Activated T-cell treated with anti-CD3 and anti-CD28 coated beads for 48 hours (primary cell): ENCODE data around the gene PTOV1.
A peak's percentile ranks its signal among the peaks of the same experiment; 100 is the strongest.

ENCODE experiments used
- DNase-seq: peaks from one replicate; pipeline ENCODE4 v3.0.0-alpha.2; 2020; ENCODE audit warnings: low read depth

The PTOV1 gene

DNA sequence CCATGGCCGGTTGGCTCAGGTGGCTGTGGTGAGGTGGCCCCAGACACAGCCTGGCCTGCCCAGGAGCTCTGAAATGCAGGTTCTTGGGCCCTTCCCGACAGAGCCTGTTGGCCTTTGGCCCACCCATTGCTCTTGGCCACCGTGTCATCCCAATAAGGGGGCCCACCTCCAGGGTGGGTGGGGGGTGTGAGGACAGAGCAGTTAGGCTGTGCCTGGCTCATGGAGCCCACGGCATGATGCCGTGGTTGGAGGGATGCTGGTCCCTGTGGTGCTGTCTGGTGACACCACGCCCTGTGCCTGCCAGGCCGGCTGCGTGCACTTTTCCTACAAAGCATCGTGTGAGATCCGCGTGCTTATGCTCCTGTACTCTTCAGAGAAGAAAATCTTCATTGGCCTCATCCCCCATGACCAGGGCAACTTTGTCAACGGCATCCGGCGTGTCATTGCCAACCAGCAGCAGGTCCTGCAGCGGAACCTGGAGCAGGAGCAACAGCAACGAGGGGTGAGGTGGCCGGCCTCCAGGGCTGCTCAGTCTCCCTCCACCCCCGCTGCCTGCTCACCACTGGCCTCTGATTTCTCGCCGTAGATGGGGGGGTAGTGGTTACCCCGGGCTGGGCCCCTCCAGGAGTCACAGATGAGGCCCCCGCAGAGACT lies 8.8 kb downstream of the PTOV1 start:
- DNase-seq, result no peak

GRCh38 chr19:49860336-49861102 lies 9.6 kb downstream of the PTOV1 start:
- no peak for DNase-seq

GRCh38 chr19:49861107-49861506 lies 10.1 kb downstream of the PTOV1 start:
- no peak for DNase-seq

DNA sequence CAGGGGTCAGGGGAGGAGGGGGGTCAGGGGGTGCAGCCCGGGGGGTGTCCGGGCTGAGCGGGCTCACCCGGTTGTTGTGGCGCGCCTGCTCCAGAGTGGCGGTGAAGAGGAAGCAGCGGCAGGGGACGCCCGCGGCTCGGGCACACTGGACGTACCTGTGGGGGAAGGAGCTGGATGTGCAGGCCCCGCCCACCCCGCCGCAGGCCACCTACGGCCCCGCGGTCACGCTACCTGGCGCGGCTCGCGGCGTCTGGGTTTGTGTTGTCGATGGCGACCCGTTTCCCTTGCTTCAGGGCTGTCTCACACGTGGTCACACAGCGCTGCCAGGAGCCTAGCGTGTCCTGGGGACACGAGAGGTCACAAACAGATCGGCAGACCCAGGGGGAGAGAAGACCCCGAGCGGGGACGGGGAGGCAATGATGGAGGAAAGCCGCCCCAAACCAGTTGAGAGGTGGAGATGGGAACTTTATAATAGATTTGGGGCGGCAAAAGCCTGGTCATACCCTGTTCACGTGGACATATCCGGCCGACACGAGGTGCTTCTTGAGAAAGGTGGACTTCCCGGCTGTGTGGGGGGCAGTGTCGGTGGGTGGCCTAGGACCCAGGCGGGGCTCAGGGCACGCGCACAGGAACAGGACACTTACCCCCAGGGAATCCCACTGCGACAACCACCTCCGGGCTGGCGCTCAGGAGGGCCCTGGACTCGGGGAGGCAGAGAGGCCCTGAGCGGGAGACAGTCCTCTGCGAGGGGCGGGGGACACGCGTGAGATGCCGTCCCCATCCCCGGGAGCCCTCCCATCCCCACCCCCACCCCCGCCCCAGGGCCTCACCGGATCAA lies 10.8 kb downstream of the PTOV1 start:
- DNase-seq, result no peak

DNA sequence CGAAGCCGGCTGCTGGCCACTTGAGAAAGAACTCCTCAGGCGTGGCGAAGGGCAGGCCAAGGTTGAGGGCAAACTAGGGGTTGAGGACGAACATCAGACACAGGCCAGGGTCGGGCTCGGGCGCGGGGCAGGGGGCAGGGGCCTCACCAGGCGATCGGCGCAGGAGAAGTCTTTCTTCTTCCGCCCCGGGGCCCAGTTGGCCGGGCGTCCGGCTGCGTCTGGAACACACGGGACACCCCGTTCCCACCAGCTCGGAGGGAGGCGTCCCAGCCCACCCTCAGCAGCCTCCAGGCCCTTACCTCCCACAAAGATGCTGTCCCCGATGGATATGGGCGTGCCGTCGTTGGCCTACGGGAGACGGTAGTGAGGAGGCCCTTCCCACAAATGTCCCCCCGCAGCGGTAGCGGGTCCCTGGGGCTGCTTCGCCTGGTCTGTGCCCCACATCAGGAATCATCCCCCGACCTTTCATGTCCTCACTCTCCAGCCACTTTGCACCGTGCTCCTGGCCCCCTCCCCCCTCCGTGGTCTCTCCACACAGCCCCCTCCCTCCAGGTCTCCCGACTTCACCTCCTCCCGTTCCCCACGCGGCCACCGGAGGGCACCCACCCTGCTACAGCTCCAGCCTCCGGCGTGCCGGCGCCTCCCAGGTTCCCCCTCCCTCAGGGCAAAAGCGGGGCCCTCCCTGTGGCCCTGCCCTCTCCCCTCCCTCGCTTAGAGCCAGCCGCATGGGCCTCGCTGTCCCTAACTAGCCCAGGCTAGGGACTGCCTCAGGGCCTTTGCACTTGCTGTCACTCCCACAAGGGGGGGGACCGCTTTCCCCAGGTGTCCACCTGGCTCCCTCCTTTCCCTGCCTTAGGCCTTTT lies 11.7 kb downstream of the PTOV1 start:
- DNase-seq, result no peak

DNA sequence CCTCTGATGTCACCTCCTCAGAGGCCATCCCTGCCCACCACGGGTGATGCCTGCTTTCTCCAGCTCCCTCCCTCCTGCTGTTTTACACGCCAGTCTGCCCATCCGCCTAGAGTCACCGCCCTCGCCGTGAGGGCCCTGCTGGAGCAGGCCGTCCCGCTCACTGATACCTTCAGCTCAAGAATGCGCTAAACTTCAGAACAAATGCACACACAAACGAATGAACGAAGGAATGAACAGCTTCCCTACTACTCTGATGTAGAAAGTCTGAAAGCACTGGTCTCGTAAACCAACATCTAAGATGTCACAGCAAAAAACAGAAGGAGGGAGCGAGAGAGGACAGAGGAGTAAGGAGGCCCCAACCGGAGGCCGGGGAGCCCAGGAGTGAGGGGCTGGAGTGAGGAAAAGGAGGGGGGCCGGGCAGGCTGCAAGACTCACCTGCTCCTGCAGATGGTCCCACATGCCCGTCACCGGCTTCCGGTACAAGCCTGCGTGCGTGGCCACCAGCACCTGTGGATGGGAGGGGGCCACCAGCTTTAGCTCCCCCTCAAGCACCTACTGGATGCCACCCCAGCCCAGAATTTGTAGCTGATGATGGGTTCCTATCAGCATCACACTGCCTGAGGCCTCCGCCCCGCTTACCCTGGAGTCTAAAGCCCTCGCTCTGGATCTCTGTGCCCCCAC lies 12.4 kb downstream of the PTOV1 start:
- DNase-seq, result no peak

- no peak for DNase-seq
Observed at GRCh38 chr19:49863935-49864320, 13.0 kb downstream of the PTOV1 start.

DNA sequence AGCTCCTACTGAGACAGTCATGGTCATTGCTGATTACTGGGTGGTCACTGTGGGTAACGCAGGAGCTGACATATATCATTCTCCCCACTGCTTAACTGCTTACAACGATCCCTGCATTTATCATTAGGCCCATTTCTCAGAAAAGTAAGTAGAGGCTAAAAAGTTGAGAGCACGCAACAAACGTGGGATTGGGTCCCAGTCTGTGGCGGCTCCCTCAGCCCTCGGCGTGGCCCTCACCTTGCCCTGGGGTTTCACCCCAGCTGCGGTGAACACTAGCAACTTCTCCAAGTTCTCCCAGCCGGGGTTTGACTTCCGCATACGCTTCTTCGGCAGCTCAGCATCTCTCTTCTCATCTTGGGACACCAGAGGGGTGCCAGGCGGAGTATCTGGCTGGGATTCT lies 13.9 kb downstream of the PTOV1 start:
- no peak for DNase-seq

GRCh38 chr19:49866933-49867782 lies 16.2 kb downstream of the PTOV1 start, which contains the start of gene PNKP:
Gene PNKP (minus strand): TSS chr19:49867576. CDS start chr19:49867204, 372 bp downstream.
- DNase-seq, result peak; percentile 94

DNA sequence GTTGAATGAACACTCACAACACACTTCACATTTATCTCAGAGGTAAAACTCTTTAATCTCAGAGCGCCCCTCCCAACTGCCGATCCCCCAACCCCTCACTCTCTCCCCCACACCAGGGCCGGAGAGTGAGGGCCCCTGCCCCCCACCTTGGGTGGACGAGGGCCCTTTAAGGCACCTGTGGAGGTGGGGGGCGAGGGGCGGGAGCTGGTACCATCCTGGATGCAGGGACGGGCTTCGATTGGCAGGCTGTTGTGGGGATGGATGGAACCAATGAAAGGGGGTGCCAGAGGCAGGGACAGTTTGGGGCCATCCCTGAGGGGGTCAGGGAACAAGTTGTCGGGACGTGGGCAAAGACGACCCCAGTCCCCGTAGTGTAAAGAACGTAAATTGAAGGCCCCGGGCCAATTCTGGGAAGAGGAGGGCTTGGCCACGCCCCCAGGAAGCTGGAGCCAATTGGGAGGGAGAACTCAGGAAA lies 18.1 kb downstream of the PTOV1 start:
- DNase-seq, result no peak

- DNase-seq, result peak; percentile 86
Observed at GRCh38 chr19:49869484-49870308, 18.7 kb downstream of the PTOV1 start.

DNA sequence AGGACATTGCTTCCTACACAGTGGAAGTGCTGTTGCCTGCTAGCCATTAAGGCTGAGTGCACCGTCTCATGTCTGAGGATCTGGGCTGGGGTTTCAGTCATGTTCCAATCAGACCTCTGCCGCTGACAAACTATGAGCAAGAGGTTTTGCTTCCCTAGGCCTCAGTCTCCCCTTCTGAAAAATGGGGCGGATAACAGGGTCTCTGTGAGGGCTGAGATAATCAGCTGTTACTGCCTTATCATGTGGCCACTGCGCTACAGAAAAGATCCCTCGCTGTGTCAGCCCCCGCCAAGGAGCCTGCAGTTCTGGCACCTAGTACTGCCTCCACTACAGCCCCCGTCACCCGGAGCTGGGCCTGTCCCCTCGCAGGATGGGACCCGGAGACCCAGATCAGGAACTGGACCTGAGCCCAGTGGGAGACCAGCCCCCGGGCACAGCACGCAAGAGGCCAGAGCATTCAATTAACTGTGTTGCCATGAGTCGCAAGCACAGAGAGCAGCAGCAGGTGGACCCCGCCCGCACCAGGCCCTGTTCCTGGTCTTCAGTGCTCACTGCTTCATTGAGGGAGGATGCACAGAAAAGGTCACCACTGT lies 19.4 kb downstream of the PTOV1 start:
- no peak for DNase-seq

- DNase-seq, result no peak
Observed at GRCh38 chr19:49871349-49871985, 20.5 kb downstream of the PTOV1 start.

GRCh38 chr19:49872245-49873128 lies 21.5 kb downstream of the PTOV1 start:
- no peak for DNase-seq

DNA sequence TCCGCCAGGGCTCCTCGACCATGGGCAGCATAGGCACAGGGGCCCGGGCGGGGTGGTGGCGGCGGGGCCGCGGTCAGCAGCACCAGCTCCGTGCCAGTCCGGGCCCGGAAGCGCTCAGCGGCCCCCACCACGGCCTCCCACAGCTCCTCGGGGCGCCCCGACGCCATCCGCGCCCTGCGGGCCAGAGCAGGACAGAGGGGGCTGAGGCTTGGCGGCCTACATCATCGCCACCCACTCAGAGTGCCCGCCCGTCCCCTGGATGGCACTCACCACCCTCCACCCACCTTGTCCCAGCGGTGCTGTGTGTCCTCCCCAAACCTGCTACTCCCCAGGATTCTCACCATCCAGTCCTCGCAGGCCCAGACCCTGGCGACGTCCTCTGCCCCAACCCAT lies 22.2 kb downstream of the PTOV1 start:
- no peak for DNase-seq

DNA sequence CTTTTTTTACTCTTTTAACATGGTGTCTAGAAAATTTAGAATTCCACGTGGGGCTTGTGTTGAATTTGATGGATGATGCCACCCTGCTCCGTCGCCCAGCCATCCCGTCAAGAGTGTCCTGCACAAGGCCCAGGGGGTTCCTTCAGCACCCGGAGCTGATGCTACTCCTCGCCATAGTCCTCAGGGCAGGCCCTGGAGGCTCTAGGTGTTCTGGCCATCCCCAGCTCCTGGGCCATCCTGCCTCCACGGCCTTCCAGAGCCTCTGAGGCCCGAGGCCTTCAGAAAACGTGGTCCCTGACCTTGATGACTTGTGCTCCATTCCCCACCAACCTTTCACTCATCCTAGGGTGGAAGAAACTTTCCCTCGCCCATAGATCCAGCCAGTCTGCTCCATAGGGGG lies 22.9 kb downstream of the PTOV1 start:
- no peak for DNase-seq

- DNase-seq, result no peak
Observed at GRCh38 chr19:49874503-49875157, 23.7 kb downstream of the PTOV1 start.
